DMS153 treated with DMSO at 0.1 percent for 48 hours (cell line): ENCODE data around the gene MICAL3.

Experiments
- DNase-seq: peaks from one replicate; lab custom pipeline; 2025; ENCODE audit not compliant: unreplicated experiment; lab: John Stamatoyannopoulos, UW

MICAL3 gene

DNA sequence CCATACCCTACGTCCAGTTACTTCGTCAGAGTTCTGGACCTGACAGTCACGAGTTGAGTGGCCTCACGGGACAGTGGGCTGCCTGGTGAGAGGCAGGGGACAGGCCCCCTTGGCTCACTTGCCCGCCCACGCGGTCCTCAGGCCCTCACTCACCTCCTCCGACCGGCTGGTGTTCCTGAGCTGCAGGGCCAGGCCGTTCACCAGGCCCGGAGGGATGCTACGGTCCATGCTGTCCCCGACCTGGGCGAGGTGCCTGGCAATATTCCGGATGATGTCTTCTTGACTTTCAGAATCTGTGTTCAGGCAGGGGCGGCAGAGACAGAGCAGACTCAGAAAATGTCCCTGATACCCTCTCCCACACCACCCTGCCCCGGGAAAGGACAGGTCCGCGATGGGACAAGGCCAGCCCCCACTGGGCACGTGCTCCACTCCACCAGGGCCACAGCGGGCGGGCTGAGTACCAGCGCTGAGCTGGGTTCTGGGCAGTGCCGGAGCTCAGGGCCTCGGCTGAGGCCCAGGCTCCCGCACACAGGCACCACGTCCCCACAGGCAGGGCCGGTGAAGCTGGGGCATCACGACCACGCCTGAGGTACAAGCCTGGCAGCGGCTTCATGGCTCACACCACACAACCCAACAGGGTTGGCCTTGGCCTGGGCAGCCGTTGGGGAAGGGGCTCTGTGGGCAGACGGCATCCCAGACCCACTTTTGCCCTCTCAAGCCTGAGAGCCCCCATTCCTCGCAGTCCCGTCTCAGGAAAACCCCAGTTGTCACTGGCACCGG lies 285.0 kb downstream of the MICAL3 start:
- DNase-seq: no peak

DNA sequence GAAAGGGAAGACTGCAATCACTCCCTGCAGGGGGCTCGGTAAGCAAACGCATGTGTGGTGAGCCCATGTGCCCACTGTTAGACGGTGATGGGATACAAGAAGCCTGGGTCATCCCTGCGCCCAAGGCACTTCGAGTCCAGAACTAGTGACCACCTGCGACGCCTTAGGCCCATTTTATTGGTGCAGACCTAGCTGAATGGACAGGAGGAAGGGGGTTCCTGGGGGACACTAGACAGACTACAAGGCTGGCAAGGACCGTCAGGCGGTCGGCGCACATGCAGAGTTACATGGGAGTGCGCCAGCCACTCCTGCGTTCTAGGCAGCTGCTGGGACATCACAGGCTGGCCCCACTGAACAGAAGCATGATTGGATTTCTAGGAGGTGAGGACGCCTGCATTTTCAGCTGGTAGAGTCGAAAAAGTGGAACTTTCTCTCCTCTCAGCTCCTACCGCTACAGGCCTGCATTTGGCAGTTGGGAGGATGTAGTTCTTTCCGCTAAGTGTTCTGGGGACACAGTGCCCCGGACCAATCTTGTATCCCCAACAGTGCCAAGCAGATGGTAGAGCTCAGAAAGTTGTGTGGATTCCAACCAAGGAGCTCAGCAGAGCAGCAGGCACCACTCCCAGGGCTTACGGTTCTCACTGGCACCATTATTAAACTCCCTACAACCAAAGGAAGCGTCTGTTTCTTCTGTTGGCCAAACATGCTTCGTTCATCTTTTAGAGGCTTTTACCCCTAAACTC lies 285.8 kb downstream of the MICAL3 start:
- DNase-seq: no peak
